Medulla oblongata (tissue), 1 donor: ENCODE data around the gene ZSWIM9.
"Not testable (repeated sequence)": the region's sequence is repeated elsewhere in the genome, so short reads cannot be mapped to it uniquely, and the experiment has no call there.

Source experiments
- DNase-seq: peaks from one replicate; pipeline ENCODE4 v3.0.0-alpha.2; 2015; ENCODE audit errors: extremely low spot score

The ZSWIM9 gene

GRCh38 chr19:48213959-48214358 lies 43.5 kb downstream of the ZSWIM9 start:
- no peak for DNase-seq

- DNase-seq: no peak
Measured at GRCh38 chr19:48216933-48217332, 46.5 kb downstream of the ZSWIM9 start.

DNA sequence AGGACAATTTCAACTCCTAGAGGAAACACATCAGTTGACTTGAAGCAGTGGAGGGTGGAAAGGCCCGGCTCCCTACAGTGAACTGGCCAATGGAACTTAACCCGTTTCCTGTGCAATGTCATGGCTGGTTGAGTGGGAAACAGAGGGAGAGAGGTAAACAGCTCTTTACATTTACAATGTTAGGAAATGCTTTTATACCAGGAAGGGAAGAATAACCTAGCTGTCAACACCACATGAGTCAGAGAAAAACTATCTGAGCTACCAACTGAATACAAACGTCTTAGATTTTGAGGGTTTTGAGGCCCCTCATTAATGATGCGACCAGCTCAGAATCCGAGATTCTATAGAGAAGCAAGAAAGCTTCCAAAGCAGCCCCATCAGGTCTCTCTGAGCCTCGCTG lies 48.5 kb downstream of the ZSWIM9 start:
- no peak for DNase-seq

DNA sequence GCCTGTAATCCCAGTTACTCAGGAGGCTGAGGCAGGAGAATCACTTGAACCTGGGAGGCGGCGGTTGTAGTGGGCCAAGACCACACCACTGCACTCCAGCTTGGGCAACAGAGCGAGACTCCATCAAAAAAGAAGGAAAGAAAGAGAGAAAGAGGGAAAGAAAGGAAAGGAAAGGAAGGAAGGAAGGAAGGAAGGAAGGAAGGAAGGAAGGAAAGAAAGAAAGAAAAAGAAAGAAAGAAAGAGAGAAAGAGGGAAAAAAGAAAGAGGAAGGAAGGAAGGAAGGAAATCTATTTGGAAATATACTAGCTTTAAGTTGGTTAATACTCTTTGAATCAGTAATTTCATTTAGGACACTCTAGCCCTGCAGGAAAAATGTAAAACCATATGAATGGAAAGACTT lies 50.3 kb downstream of the ZSWIM9 start:
- not testable (repeated sequence) for DNase-seq

DNA sequence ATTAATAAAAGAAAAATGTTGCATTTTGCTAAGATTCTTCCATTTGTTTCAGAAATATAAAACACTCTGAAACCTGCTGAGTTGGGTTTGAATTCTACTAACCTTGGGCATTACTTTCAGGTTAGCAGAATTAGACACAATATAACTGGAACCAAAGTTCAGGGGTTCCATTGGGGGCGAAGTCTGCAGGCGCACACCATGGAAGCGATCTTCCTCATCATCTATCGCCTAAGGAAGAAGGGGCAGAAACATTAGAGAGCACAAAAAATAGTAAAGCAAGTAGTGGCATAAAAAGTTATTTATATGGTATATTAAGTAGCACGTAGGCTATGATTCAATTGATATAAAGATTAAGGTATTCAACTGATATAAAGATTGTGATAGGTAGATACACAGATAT lies 51.1 kb downstream of the ZSWIM9 start:
- DNase-seq: no peak

GRCh38 chr19:48230555-48231129 lies 60.2 kb downstream of the ZSWIM9 start:
- DNase-seq: no peak

DNA sequence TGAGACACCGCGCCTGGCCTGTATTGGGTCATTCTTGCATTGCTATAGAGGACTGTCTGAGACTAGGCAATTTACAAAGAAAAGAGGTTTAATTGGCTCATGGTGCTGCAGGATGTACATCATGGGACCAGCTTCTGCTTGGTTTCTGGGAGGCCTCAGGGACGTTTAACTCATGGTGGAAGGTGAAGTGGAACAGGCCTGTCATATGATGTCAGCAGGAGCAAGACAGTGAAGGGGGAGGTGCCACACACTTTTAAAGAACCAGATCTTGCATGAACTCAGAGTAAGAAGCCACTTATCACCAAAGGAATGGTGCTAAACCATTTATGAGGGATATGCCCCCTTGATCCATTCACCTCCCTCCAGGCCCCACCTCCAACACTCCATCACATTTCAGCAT lies 66.6 kb downstream of the ZSWIM9 start:
- no peak for DNase-seq

DNA sequence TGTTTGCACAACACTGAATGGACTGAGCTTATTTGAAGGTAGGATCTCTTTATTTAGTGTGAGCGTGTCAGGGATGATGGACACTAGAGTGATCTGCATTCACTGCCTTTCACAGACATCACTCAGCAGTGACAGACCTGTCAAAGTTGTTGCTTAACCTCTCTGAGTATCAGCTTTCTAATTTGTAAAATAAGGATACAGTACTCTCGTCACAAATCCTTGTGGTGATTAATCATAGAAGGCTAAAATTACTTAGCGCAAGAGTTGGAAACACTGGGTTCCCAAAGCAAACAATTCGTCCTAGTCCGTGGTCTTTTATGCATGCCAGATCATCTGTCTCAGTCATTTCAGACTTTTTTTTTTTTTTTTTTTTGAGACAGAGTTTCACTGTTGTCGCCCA lies 68.6 kb downstream of the ZSWIM9 start:
- DNase-seq: no peak

DNA sequence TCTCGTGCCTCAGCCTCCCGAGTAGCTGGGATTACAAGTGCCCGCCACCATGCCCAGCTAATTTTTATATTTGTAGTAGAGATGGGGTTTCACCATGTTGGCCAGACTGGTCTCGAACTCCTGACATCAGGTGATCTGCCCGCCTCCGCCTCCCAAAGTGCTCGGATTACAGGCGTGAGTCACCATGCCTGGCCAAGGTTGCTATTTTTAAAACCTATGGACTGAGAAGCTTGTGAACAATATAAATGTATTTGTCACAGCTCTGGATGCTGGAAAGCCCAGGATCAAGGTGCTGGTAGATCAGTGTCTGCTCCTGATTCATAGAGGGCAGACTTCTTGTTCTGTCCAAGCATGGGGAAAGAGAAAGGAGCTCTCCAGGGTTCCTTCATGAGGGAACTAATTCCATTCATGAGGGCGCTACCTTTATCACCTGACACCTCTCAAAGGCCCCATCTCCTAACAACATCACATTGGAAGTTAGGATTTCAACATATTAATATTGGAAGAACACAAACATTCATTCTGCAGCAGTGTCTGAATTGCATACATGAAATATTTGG lies 69.2 kb downstream of the ZSWIM9 start:
- DNase-seq: no peak

DNA sequence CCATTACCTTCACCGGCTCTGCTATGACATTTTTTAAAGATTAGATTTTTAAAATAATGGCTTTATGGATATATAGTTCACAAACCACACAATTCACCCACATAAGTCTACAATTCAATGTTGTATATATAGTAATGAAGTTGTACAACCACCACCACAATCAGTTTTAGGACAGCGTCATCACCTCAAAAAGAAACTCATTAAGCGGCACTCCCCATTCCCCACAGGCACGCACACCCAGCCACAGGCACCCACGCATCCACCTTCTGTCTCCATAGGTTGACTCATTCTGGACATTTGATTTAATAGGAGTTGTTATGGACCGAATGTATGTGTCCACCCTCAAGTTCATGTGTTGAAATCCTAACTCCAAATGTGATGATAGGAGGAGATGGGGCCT lies 71.3 kb downstream of the ZSWIM9 start:
- DNase-seq: not testable (repeated sequence)

DNA sequence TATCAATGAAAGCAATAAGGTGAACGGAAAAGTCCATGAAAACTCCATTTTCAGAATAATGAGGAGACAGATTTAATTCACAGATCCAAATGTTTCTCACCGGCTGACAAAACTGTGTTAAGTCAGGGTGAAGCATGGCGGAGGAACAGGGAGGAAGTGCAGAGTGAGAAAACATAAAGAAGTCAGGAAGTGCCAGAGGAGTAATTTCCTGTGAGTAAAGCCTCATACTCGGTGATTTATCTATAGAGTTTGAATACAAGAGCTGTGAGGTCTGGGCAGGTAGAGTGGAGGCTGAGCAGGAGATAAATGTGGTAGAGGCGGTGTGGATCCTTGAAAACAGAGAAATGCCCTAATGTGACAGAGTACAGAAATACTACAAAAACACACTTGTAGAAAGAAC lies 73.8 kb downstream of the ZSWIM9 start:
- no peak for DNase-seq

GRCh38 chr19:48246101-48246500 lies 75.6 kb downstream of the ZSWIM9 start:
- DNase-seq: no peak

- no peak for DNase-seq
Measured at GRCh38 chr19:48247212-48247611, 76.7 kb downstream of the ZSWIM9 start.
